NT2/D1 (cell line): ENCODE measurements around the gene SPATS1.

ENCODE experiments used
- SUZ12 ChIP-seq: IDR thresholded peaks from 2 replicates; pipeline ENCODE4 v1.6.1; 2011; ENCODE audit not compliant: insufficient read length, insufficient read depth; ENCODE audit errors: extremely low read depth
- YY1 ChIP-seq: IDR thresholded peaks from 2 replicates; pipeline ENCODE4 v1.6.1; 2011; ENCODE audit not compliant: insufficient read length, insufficient read depth
- ZNF274 ChIP-seq: IDR thresholded peaks from 2 replicates; pipeline ENCODE4 v1.6.1; 2011; ENCODE audit warnings: mild to moderate bottlenecking, low read depth, low read length

- TF ChIP-seq YY1 (no peak), ZNF274 (no peak), SUZ12 (no peak)
Observed at GRCh38 chr6:44363377-44363926, 21.0 kb downstream of the SPATS1 start.
